ENCODE data around the gene HIVEP3. TPM values are rescaled to one million over a fixed set of nuclear protein-coding genes. Genes with fewer than 3 reads are reported as not detected.

The HIVEP3 gene
- total RNA-seq, 2 experiments from 2014 or later = 15.1 to 18.1 TPM

DNA sequence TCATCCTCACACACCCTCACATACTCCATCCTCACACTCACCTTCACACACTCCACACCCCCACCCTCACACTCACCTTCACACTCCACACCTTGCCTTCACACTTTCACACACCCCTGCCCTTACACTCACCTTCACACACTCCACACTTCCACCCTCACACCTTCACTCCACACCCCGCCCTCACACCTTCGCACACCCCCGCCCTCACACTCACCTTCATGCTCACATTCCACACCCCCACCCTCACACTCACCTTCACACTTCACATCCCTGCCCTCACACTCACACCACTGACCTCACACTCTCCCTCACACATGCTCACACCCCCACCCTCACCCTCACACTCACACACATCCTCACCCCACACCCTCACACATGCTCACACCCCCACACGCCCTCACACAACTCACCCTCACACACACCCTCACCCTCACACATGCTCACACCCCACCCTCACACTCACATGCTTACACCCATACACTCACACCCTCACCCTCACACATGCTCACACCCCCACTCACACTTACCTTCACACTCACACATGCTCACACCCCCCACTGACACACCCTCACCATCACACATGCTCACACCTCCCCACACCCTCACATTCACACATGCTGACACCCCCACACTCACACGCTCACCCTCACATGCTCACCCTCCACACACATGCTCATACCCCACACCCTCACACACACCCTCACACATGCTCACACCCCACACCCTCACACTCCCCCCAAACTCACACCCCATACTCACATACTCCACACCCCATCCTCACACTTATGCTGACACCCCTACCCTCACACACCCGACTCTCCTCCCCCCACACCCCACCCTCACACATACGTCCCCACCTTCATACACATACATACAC, 389.8 kb downstream of the HIVEP3 start:
- DNase-seq (no peak), ATAC-seq (no peak)
- Mint-ChIP-seq H3K27me3 (no peaks in the 10 kb centered on the region), H3K4me1 (no peaks in the 10 kb centered on the region), H3K9me3 (ENCODE audit: low read depth) (peaks cover 3% of the 10 kb centered on the region), H3K4me3 (no peak overlapping the region), H3K27ac (no peak overlapping the region), H3K36me3 (no peaks in the 10 kb centered on the region)
- CTCF ChIA-PET = no interaction called here

DNA sequence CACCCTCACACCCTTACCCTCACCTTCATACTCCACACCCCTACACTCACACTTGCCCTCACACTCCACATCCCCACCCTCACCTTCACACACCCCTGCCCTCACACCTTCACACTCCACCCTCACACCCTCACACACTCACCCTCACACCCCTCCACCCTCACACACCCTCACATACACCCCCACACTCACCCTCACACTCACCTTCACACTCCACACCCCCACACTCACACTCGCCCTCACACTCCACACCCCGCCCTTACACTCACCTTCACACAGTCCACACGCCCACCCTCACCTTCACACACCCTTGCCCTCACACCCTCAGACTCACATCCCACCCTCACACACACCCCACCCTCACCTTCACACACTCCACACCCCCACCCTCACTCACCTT, 390.6 kb downstream of the HIVEP3 start:
- ATAC-seq (no peak), DNase-seq (no peak)
- H3K4me1 Mint-ChIP-seq = no peaks in the 10 kb centered on the region
- H3K27ac Mint-ChIP-seq = no peak overlapping the region
- no peak overlapping the region for H3K4me3 Mint-ChIP-seq
- H3K36me3 Mint-ChIP-seq = no peaks in the 10 kb centered on the region
- H3K27me3 Mint-ChIP-seq = no peaks in the 10 kb centered on the region
- CTCF ChIA-PET = no interaction called here
- H3K9me3 Mint-ChIP-seq (ENCODE audit: low read depth) = peaks cover 3% of the 10 kb centered on the region

- Mint-ChIP-seq H3K4me1 (no peaks in the 10 kb centered on the region), H3K36me3 (no peaks in the 10 kb centered on the region), H3K27me3 (no peaks in the 10 kb centered on the region), H3K9me3 (ENCODE audit: low read depth) (peaks cover 3% of the 10 kb centered on the region), H3K27ac (peak overlapping the region; percentile 6), H3K4me3 (no peak overlapping the region)
- ATAC-seq = no peak
- DNase-seq = no peak
- CTCF ChIA-PET = no interaction called here
These were observed 391.7 kb downstream of the HIVEP3 start for GRCh38 chr1:41526956-41527561.

DNA sequence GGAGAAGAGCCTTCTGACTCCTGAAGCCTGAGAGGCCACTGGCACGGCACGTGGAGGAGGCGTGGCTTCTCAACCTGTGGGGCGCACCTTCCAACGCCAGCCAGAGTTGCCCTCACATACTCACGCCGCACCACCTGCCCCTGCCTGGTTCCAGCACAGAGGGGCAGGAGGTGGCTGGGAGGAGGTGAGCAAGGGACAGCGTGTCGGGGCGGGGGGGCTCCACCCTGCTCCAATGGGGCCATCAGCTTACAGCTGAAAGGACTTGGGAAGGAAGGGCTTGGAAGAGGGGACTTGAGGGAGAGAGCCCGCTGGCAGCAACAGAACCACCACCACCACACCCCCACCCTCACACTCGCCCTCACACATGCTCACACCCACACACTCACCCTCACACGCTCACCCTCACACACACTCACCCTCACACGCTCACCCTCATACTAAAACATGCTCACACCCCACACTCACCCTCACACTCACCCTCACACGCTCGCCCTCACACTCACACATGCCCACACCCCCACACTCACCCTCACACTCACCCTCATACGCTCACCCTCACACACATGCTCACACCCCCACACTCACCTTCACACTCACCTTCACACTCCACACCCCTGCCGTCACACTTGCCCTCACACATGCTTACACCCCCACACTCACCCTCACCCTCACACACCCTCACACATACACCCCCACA, 392.7 kb downstream of the HIVEP3 start:
- CTCF ChIA-PET = interaction anchor here (1.0 kb wide), 1 partner anchor 10 kb away, joined by 3 read pairs; no protein-coding TSS in a partner anchor

DNA sequence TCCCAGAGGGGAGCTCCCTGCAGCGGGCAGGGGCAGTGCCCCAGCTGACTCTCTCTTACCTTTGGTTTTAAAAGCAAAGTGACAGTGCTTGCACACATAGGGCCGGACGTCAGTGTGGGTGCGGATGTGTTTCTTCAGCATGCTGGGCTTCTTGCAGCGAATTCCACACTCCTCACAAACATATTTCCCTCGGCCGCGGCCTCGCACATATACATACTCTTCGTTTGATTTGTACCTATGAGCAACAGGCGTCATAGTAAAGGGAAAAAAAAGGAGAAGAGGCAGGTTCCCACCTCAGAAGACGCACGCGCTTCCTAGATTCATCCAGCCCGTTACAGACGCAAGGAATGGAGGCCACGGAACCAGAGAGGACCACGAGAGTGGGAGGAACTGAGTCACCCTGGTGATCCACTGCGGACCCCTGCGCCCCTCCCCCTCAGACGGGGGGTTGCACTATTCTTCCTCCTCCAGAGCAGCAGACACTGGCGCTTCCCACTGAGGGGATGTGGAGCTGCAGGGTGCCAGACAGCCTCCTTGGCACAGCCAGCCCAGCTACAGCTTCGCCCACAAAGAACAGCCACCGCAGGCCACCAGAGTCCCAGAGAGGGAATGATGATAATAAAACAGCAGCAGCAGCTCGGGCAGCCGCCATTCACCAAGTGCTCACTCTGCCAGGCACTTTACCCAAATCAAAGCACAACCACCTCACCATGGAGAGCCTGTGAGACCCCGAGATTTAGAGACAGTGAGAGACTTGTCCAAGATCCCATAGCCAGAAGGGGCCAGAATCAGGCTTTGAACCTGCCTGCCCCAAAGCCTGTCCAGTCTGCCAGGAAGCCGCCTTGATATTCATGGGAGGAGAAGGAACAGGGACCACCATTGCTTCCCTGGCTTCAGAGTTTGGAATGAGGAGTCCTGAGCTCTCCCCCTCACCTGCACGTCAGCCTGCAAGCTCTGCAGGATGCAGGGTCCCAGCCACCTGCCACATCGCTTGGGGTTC, 393.7 kb downstream of the HIVEP3 start:
- Mint-ChIP-seq H3K4me1 (no peaks in the 10 kb centered on the region), H3K4me3 (no peak overlapping the region), H3K36me3 (no peaks in the 10 kb centered on the region), H3K9me3 (ENCODE audit: low read depth) (peaks cover 3% of the 10 kb centered on the region), H3K27me3 (no peaks in the 10 kb centered on the region), H3K27ac (no peak overlapping the region)
- no peak for ATAC-seq
- CTCF ChIA-PET = interaction anchor here (1.0 kb wide), 1 partner anchor 9 kb away, joined by 3 read pairs; no protein-coding TSS in a partner anchor
- no peak for DNase-seq

More for the DNA sequence above, 392.7 kb downstream of the HIVEP3 start:
- no peaks in the 10 kb centered on the region for H3K4me1 Mint-ChIP-seq
- no peak overlapping the region for H3K4me3 Mint-ChIP-seq
- DNase-seq (no peak), ATAC-seq (no peak)
- no peaks in the 10 kb centered on the region for H3K36me3 Mint-ChIP-seq
- H3K27ac Mint-ChIP-seq = no peak overlapping the region
- no peaks in the 10 kb centered on the region for H3K27me3 Mint-ChIP-seq
- H3K9me3 Mint-ChIP-seq (ENCODE audit: low read depth) = peaks cover 3% of the 10 kb centered on the region

GRCh38 chr1:41523949-41524675, 394.6 kb downstream of the HIVEP3 start:
- DNase-seq (no peak), ATAC-seq (no peak)
- H3K4me1 Mint-ChIP-seq = no peaks in the 10 kb centered on the region
- CTCF ChIA-PET = no interaction called here
- H3K4me3 Mint-ChIP-seq = no peak overlapping the region
- H3K27ac Mint-ChIP-seq = no peak overlapping the region
- H3K9me3 Mint-ChIP-seq (ENCODE audit: low read depth) = no peaks in the 10 kb centered on the region
- no peaks in the 10 kb centered on the region for H3K36me3 Mint-ChIP-seq
- no peaks in the 10 kb centered on the region for H3K27me3 Mint-ChIP-seq

GRCh38 chr1:41523071-41523470, 395.7 kb downstream of the HIVEP3 start:
- DNase-seq (no peak), ATAC-seq (no peak)
- no peak overlapping the region for H3K4me3 Mint-ChIP-seq
- CTCF ChIA-PET = no interaction called here
- no peak overlapping the region for H3K27ac Mint-ChIP-seq
- no peaks in the 10 kb centered on the region for H3K27me3 Mint-ChIP-seq
- no peaks in the 10 kb centered on the region for H3K9me3 Mint-ChIP-seq (ENCODE audit: low read depth)
- no peaks in the 10 kb centered on the region for H3K36me3 Mint-ChIP-seq
- no peaks in the 10 kb centered on the region for H3K4me1 Mint-ChIP-seq

DNA sequence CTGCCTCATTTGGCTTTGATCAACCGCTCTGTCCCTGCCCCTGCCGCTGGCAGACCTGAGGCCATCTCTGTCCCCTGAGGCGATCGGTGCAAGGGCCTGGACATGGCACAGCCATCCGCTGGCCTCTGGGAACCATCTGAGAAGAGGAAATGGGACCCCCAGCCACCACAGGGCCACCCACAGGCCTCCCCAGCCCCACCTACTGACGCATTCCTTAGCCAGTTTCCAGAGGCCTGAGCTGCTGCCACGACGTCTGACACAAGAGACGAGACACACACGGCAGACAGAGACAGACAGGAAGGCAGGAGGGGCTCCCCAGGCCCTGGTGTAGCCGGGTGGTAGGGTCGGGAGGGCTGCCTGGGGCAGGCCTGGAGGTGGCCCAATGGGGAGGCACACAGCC, 397.0 kb downstream of the HIVEP3 start:
- no peaks in the 10 kb centered on the region for H3K9me3 Mint-ChIP-seq (ENCODE audit: low read depth)

DNA sequence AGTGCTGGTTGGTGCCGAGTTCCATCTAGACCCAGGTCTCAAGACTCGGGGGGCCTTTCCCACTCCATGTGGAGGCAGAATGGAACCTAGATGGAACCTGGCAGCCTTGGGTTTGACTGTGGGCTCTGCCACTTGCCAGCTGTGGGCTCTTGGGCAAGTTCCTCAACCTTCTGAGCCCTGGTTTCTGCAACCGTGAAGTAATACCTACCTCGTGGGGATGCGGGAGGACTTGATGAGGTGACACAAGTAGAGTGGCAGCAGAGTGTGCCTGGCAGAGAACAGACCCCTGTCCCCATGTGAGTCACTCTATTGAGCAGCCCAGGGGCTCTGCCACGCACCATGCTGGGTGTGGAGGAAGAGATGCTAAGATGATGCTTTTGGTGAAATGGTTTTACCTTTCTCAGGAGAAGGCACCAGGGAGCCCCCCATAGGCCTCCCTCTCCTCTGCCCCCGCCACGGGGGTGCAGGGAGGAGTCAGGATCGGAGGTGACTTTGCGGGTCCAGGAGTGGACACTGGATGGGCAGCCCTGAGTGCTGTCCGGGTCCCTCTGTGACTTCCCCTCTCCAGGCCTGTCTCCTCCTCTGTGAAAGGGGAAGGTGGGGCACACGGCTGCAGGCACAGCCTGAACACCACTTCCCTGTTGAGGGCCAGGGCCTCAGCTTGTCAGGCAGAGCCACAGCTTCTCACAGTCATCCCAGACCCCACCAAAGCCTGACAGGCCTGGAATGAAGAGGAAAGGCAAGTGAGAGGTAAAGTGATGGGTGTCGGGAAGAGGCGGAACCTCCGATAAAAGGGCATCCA, 397.6 kb downstream of the HIVEP3 start:
- no peak overlapping the region for H3K4me3 Mint-ChIP-seq
- H3K27ac Mint-ChIP-seq = no peak overlapping the region
- H3K36me3 Mint-ChIP-seq = no peaks in the 10 kb centered on the region
- CTCF ChIA-PET = no interaction called here
- H3K9me3 Mint-ChIP-seq (ENCODE audit: low read depth) = no peaks in the 10 kb centered on the region
- H3K27me3 Mint-ChIP-seq = no peaks in the 10 kb centered on the region
- ATAC-seq = no peak
- no peak for DNase-seq
- peaks cover 3% of the 10 kb centered on the region for H3K4me1 Mint-ChIP-seq

More for the DNA sequence above, 397.0 kb downstream of the HIVEP3 start:
- Mint-ChIP-seq H3K27me3 (no peaks in the 10 kb centered on the region), H3K27ac (no peak overlapping the region), H3K36me3 (no peaks in the 10 kb centered on the region), H3K4me3 (no peak overlapping the region), H3K4me1 (no peaks in the 10 kb centered on the region)
- CTCF ChIA-PET = no interaction called here
- DNase-seq = no peak
- no peak for ATAC-seq

- CTCF ChIA-PET = interaction anchor here (0.9 to 1.4 kb wide), 3 partner anchors 13 to 55 kb away, joined by 3 to 4 read pairs (median 3); no protein-coding TSS in a partner anchor
- no peak overlapping the region for H3K27ac Mint-ChIP-seq
These were observed 399.1 kb downstream of the HIVEP3 start for GRCh38 chr1:41519667-41520066.

DNA sequence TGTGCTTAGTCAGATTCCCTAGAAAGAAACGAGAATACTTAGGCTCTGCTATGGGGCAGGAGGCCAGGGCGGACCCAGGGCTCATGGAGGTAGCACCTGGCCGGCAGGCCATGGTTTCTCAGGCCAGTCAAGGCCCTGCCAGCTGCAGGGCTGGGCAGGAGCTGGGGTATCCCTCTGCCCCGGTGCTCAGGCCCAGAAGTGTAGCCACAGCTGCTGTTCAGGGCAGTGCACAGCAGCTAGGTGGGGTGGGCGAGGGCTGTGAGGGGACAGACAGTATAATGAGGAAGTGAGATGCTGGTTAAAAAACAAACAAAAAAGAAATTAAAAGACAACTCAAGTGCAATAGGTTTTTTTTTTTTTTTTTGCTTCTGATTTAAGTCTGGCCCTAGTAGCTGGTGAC, 400.3 kb downstream of the HIVEP3 start:
- ATAC-seq (no peak), DNase-seq (no peak)
- H3K4me3 Mint-ChIP-seq = no peak overlapping the region
- H3K36me3 Mint-ChIP-seq = no peaks in the 10 kb centered on the region
- no peaks in the 10 kb centered on the region for H3K9me3 Mint-ChIP-seq (ENCODE audit: low read depth)
- no peak overlapping the region for H3K27ac Mint-ChIP-seq
- peaks cover 3% of the 10 kb centered on the region for H3K4me1 Mint-ChIP-seq
- no peaks in the 10 kb centered on the region for H3K27me3 Mint-ChIP-seq
- CTCF ChIA-PET = interaction anchor here (0.9 to 1.1 kb wide), 2 partner anchors 11 to 27 kb away, joined by 3 read pairs; no protein-coding TSS in a partner anchor

More at GRCh38 chr1:41519667-41520066, 399.1 kb downstream of the HIVEP3 start:
- Mint-ChIP-seq H3K9me3 (ENCODE audit: low read depth) (no peaks in the 10 kb centered on the region), H3K36me3 (no peaks in the 10 kb centered on the region), H3K27me3 (no peaks in the 10 kb centered on the region), H3K4me3 (no peak overlapping the region), H3K4me1 (peaks cover 3% of the 10 kb centered on the region)
- ATAC-seq = no peak
- no peak for DNase-seq

Measured in activated CD8-positive, alpha-beta memory T cell treated with anti-CD3 and anti-CD28 coated beads, Interleukin-2, amount 10 ng/mL, durations not matched to agents 7 days and 5 days (primary cell).